ENCODE results near the gene SERTAD1.

GRCh38 chr19:40400559-40400958 is 25.2 kb downstream of the SERTAD1 start:
- no peak for TF ChIP-seq CTCF (IDR thresholded peaks at IDR 0.05; ENCODE audit: insufficient read depth, low read length, poor library complexity, severe bottlenecking)
- TF ChIP-seq EZH2phosphoT487 (conservative IDR thresholded peaks at IDR 0.05; ENCODE audit: low read length), result no peak

All from SU-DHL-6 (cell line).